C4-2B (cell line): ENCODE data around the gene LRRC3C.

Source experiments
- H3K27ac ChIP-seq: fragments of 450-650 bp; 2 replicates; pipeline ENCODE4 v1.5.1; 2017
- ZFX ChIP-seq: fragments of 450-650 bp; IDR thresholded peaks from 2 replicates; pipeline ENCODE4 v1.6.1; 2017
- TF ChIP-seq, protein P1 (sequence below): fragments of 450-650 bp; conservative IDR thresholded peaks from 2 replicates; pipeline ENCODE4 v1.5.1; 2017; ENCODE audit warnings: mild to moderate bottlenecking

The LRRC3C gene

DNA sequence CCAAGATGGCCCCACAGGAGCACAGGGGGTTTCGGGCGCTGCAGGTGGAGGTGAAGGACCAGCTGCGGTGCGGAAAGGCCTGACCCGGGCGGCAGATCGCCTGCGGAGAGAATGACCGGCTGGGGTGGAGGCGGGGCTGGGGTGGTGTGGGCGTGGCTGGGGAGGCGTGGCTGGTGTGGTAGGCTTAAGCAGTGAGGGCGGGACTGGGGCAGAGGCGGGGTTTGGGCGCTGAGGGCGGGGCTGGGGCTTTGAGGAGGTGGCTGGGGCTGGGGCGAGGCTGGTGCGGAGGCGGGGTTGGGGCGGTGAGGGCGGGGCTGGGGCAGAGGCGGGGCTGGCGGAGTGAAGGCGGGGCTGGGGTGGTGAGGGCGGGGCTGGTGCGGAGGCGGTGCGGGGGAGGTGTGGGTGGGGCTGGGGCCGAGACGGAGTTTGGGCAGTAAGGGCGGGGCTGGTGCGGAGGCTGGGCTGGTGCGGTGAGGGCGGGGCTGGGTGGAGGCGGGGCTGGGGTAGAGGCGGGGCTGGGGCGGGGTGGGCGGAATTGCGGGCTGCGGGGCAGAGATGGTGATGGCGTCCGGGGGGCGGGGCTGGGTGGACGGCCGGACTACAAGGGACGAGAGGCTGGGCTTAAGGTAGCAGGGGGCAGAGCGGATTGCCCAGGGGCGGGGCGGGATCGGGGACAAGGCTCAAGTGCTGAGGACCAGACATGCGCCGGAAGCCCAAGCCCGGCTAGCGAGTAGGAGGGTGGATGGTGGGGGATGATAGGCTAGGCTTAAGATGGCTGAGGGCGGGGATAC lies 25.3 kb downstream of the LRRC3C start:
- peak overlapping the region; percentile 38 for H3K27ac ChIP-seq
- TF ChIP-seq, protein P1, sequence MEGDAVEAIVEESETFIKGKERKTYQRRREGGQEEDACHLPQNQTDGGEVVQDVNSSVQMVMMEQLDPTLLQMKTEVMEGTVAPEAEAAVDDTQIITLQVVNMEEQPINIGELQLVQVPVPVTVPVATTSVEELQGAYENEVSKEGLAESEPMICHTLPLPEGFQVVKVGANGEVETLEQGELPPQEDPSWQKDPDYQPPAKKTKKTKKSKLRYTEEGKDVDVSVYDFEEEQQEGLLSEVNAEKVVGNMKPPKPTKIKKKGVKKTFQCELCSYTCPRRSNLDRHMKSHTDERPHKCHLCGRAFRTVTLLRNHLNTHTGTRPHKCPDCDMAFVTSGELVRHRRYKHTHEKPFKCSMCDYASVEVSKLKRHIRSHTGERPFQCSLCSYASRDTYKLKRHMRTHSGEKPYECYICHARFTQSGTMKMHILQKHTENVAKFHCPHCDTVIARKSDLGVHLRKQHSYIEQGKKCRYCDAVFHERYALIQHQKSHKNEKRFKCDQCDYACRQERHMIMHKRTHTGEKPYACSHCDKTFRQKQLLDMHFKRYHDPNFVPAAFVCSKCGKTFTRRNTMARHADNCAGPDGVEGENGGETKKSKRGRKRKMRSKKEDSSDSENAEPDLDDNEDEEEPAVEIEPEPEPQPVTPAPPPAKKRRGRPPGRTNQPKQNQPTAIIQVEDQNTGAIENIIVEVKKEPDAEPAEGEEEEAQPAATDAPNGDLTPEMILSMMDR: no peak
- no peak for TF ChIP-seq ZFX

DNA sequence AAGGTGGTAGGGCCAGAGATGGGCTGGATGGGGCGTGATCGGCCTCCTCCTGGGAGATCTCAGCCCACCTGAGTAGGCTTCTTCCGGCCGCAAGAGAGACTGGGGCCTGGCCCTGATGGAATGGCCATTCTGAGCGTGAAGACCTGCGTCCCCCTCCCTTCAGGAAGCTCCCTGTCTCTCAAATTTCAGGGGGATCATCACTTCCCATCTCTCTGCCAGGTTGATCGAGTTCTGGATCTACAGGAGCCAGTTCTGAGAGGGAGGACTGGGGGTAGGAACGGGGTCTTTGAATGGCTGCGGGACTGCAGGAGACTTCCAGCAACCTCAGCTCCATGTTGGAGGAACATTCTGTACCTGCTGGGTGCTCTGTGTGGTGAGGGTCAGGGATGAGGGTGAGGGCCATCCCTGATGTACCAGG lies 25.9 kb downstream of the LRRC3C start:
- H3K27ac ChIP-seq: peak overlapping the region; percentile 22
- TF ChIP-seq ZFX: no peak
- TF ChIP-seq, protein P1: no peak

DNA sequence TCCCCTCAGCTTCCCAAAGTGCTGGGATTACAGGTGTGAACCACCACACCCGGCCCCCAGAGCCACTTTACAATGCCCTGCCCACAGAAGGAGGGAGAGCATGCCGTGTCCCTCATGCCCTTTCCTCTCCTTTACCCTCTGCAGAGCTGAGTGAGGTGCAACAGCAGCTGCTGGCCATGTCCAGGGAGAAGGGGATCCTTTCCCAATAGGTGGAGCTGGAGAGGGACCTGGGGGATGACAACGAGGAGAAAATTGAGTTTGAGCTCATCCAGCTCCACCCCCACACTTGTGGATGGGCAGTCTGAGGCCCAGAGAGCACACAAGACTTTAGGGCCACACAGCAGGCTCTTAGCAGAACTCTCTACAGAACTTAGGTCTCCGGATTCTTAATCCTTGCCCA lies 27.3 kb downstream of the LRRC3C start:
- TF ChIP-seq, protein P1: no peak
- no peak for TF ChIP-seq ZFX

DNA sequence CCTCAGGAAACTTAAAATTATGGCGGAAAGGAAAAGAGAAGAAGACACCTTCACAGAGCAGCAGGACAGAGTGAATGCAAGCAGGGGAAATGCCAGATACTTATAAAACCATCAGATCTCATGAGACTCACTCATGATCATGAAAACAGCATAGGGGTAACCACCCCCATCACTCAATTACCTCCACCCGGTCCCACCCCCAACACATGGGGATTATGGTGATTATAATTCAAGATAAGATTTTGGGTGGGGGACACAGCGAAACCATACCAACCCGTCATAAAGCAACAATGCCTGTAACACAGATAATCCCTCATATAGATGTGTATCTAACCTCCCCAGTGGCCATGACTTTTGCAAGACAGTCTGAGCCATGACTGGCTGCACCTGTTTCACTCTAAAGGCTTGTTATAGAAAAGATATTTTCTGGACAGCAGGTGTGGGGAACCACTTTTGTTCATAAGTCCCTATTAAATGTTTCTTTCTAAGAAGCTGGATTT lies 28.2 kb downstream of the LRRC3C start:
- H3K27ac ChIP-seq: no peak overlapping the region

More for the DNA sequence above, 27.3 kb downstream of the LRRC3C start:
- no peak overlapping the region for H3K27ac ChIP-seq

DNA sequence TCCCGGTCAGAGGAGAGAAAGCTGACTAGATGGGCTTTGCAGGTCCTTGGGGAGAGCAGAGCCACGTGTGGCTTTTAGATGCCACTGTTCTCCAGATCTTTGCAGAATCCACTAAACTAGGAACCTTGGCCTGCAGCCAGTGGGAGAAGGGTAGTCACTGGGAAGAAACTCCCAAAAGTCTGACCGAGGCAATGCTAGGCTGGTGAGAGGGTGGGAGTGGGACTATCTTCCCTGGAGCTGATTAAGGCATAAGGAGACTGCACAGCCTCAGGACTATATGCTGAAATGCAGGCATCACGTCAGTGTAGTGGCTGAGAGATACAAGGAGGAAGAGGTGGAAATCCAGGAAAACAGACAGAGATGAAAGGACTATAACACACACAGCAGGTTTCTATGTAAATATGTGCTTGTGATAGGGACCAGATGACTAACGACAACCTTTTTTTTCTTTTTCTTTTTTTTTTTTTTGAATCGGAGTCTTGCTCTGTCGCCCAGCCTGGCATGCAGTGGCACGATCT lies 33.1 kb downstream of the LRRC3C start:
- H3K27ac ChIP-seq: no peak overlapping the region
- TF ChIP-seq, protein P1: no peak
- TF ChIP-seq ZFX: no peak

More for the DNA sequence above, 28.2 kb downstream of the LRRC3C start:
- TF ChIP-seq, protein P1: no peak
- no peak for TF ChIP-seq ZFX

DNA sequence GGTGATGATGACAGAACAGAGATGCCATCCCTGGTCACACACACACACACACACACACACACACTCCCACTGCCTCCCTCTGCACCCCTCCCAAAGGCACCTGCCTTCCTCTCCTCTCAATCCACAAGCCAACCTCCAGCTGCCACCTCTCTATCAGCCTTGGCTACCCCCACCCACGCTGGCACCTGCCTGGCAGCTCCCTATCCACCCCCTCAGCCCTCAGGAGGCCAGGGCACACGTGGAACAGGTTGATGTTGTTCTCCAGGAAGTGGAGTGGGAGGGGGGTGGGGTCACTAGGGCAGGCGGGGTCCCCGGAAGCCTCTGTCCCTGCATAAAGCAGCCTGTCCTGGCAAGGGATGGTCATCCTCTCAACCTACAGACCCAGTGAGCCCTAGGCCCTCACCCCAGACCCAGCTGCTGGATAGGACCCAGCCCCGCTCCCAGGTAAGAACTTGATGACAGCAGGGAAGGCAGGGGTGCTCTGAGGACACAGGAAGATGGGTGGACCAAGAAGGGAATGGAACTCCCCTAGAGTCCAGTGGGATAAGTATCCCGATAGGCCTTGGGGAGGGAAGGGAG lies 35.2 kb downstream of the LRRC3C start, which contains the start of gene GSDMA:
GSDMA (plus strand) TSS at position 363 of the 579 bp plus-strand sequence. CDS start 2,684 bp downstream, outside the sequence.
- no peak for TF ChIP-seq ZFX
- TF ChIP-seq, protein P1: no peak
- H3K27ac ChIP-seq: no peak within 1 kb of the TSS

DNA sequence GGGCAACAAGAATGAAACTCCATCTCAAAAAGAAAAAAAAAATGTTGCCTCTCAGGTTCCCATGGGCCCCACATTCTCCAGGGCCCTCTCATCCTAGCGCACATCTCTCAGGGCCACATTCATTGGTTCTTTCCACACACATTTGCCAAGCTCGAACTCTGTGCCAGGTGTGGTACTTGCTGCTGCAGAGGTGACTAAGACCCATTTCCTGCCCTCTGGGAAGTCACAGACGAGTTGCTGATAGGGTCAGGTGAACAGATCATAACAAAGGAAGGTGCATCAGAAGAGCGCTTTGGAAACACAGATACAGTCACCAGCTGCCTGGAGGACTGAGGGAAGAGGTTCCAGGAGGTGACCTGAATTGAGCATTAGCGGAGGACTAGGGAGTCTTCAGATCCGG lies 36.3 kb downstream of the LRRC3C start:
- TF ChIP-seq ZFX: no peak
- TF ChIP-seq, protein P1: no peak
- H3K27ac ChIP-seq: no peak overlapping the region
